HG03378 (cell line): Measurements from ENCODE around the gene HPD.
"Not testable (repeated sequence)": the region's sequence is repeated elsewhere in the genome, so short reads cannot be mapped to it uniquely, and the experiment has no call there.

Experiments used
- ATAC-seq: cut with Tn5 transposase; IDR thresholded peaks from one replicate; pipeline ENCODE4 v1.9.1; 2021; ENCODE audit warnings: mild to moderate bottlenecking, moderate library complexity; ENCODE audit not compliant: unreplicated experiment

The HPD gene

GRCh38 chr12:121800694-121801594, 57.7 kb downstream of the HPD start:
- ATAC-seq, result no peak

GRCh38 chr12:121799842-121800693, 58.6 kb downstream of the HPD start:
- ATAC-seq, result no peak

GRCh38 chr12:121799156-121799841, 59.4 kb downstream of the HPD start:
- ATAC-seq, result no peak

DNA sequence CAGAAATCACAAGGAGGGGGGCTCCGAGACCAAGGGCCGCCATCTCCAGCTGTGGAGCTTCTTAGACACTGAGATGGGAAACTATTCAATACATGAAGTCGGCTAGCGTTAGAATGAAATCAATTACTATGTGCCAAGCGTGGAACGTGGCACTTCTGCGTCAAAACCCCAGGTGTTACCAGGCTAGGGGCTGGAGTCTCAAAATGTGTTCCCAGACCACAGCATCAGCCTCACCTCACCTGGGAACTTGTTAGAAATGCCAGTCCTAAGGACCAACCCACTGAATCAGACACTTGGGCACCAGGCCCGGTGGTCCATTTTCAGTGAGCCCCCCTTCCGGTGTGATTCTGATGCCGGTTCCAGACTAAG, 59.9 kb downstream of the HPD start:
- no peak for ATAC-seq

DNA sequence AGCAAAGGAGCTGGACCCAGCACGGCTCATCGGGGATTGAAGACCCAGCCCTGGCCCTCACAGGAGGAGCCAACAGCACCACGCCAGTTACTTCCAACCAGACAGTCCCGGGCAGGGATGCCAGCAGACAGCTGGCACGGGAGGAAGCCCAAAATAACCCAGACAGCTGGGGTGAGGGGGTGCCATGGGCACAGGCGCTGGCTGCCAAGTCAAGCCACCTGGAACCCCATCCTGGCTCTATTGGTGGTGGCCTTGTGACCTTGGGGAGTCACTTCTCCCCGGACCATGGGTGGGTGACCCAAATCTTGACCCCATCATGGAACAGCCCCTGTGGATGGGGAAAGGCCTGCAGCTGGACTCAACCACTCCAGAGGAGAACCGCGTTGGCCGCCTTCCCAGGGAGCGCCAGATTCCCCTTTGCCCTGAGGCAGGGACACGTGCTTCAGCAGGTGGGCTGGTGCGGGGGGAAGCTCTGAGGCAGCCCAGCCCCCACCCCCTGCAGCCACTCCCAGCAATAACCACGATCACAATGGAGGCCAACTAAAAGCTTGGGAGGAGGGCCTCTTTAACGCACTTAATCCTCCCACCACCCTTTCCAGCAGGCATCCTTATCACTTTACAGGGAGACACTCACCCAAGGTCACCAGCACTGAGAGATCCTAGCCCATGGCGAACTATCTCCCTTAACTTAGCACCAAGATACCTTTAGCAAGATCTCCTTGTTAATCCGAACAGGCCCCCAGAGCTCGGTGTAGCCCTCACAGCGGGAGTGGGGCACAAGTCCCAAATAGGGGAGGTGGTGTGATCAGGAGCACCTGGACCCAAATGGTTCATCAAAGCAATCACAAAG, 60.5 kb downstream of the HPD start:
- no peak for ATAC-seq

- ATAC-seq, result no peak
Measured at GRCh38 chr12:121796855-121797751, 61.6 kb downstream of the HPD start.

GRCh38 chr12:121795034-121795968, 63.4 kb downstream of the HPD start:
- ATAC-seq, result no peak

GRCh38 chr12:121794534-121795033, 64.1 kb downstream of the HPD start:
- ATAC-seq, result no peak

- ATAC-seq, result peak; percentile 31
Measured at GRCh38 chr12:121793838-121794533, 64.7 kb downstream of the HPD start.

- no peak for ATAC-seq
Measured at GRCh38 chr12:121793440-121793837, 65.2 kb downstream of the HPD start, which contains the start of gene RHOF. RHOF (minus strand) TSS chr12:121793688; CDS start chr12:121793633, 55 bp downstream.

DNA sequence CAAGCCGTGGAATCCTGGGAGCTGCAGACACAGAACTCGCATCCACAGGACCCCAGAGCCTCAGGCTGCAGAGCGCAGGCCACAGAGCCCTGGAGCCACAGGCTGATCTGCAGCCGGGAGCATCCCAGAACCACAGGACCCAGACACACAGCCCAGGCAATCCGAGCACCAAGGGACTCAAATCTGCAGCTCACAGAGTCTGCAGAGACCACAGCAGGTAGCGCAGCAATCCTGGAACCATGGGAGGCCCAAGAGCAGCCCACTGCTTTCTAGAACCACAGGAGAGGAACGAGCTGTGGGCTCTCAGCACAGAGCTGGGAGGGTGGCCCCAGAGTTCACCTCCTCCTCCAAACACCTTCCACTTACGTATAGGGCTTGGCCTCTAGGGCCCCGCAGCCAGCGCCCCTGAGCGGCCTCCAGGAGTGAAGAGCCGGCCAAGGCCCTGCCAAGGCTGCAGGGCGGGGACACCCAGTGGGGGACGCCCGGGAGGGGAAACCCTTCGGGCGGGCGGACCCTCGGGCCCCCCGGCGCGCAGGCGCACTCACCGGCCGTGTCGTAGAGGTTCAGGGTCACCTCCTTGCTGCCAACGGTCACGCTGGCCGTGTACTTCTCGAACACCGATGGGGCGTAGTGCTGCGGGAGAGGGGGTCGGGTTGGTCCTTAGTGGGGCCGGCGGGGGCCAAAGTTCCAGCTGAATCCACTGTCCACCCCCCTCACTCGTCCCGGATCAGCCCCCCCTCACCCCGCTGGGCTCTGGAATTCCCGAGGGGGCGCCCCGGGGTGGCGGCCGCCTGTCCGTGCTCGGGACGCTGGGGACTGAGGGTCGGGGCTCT, 65.8 kb downstream of the HPD start:
- no peak for ATAC-seq

- no peak for ATAC-seq
Measured at GRCh38 chr12:121791671-121792551, 66.7 kb downstream of the HPD start.

DNA sequence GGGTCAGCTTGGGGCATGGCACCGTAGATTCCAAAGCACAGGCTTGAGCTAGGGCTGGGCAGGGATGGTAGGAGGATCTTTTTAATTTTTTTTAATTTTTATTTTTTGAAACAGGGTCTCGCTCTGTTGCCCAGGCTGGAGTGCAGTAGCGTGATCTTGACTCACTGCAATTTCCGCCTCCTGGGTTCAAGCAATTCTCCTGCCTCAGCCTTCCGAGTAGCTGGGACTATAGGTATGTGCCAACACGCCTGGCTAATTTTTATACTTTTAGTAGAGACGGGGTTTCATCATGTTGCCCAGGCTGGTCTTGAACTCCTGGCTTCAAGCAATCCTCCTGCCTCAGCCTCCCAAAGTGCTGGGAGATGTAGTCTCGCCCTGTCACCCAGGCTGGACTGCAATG, 67.9 kb downstream of the HPD start:
- ATAC-seq, result not testable (repeated sequence)

- ATAC-seq, result peak; percentile 29
Measured at GRCh38 chr12:121789800-121790728, 68.6 kb downstream of the HPD start.
